Breast epithelium (tissue), 3 donors: Measurements from ENCODE around the gene POP7.

Source experiments
- CTCF ChIP-seq, 3 donors: fragments of 450-650 bp; IDR thresholded peaks; one replicate each; pipeline ENCODE4 v1.5.1; 2016 to 2017; ENCODE audit warnings: antibody characterized with exemption in 3 of 3, mild to moderate bottlenecking in 3 of 3, moderate library complexity in 3 of 3
- POLR2AphosphoS5 ChIP-seq, 3 donors: sonication (generic); formaldehyde crosslinking; IDR thresholded peaks; one replicate each; pipeline ENCODE4 v1.6.1; 2017; ENCODE audit warnings: antibody characterized with exemption in 3 of 3

GRCh38 chr7:100694098-100694745, 11.7 kb upstream of the POP7 start, which contains the start of gene GIGYF1:
- TF ChIP-seq CTCF (IDR thresholded peaks at IDR 0.05): no peak
- TF ChIP-seq POLR2AphosphoS5 (IDR thresholded peaks at IDR 0.05): no peak
